PFSK-1 (cell line): ENCODE data around the gene GAL3ST3.

Source experiments
- FOXP2 ChIP-seq: optimal IDR thresholded peaks from 2 replicates; pipeline ENCODE3; 2011; ENCODE audit warnings: borderline replicate concordance, control low read depth, inconsistent platforms; ENCODE audit not compliant: insufficient read depth; ENCODE audit errors: extremely low read length, extremely low read depth
- POLR2AphosphoS5 ChIP-seq: IDR thresholded peaks from 2 replicates; pipeline ENCODE4 v1.6.1; 2012; ENCODE audit warnings: low read depth, mild to moderate bottlenecking, control low read depth, low read length, moderate library complexity
- REST ChIP-seq, 2 experiments: IDR thresholded peaks; 2 replicates each; pipeline versions ENCODE4 v1.6.1 to v1.8.0; 2011 to 2012; ENCODE audit warnings: low read depth in 2 of 2, low read length in 2 of 2, control low read depth in 1 of 2, inconsistent platforms in 1 of 2, mild to moderate bottlenecking in 1 of 2, moderate library complexity in 1 of 2; ENCODE audit not compliant: insufficient read depth in 1 of 2
- SIN3A ChIP-seq: IDR thresholded peaks from 2 replicates; pipeline ENCODE4 v1.6.1; 2012; ENCODE audit warnings: mild to moderate bottlenecking, low read length, moderate library complexity, borderline replicate concordance; ENCODE audit not compliant: insufficient read depth
- TAF1 ChIP-seq: IDR thresholded peaks from 2 replicates; pipeline ENCODE4 v1.6.1; 2012; ENCODE audit warnings: low read length, control low read depth, borderline replicate concordance; ENCODE audit not compliant: insufficient read depth

The GAL3ST3 gene

GRCh38 chr11:66045177-66045639 is 3.8 kb downstream of the GAL3ST3 start:
- TF ChIP-seq SIN3A (no peak), FOXP2 (no peak), TAF1 (no peak), POLR2AphosphoS5 (no peak)

- TF ChIP-seq REST (IDR thresholded peaks at IDR 0.05; ENCODE audit: insufficient read depth in 1 of 2, low read depth in 2 of 2, low read length in 2 of 2) (no peak), FOXP2 (no peak), TAF1 (no peak), POLR2AphosphoS5 (no peak), SIN3A (no peak)
Measured at GRCh38 chr11:66044757-66045156, 4.2 kb downstream of the GAL3ST3 start.

GRCh38 chr11:66042996-66043906 is 5.7 kb downstream of the GAL3ST3 start:
- TF ChIP-seq SIN3A (no peak), FOXP2 (no peak)

GRCh38 chr11:66042227-66042995 is 6.5 kb downstream of the GAL3ST3 start:
- TF ChIP-seq SIN3A, result no peak

- TF ChIP-seq POLR2AphosphoS5 (no peak), SIN3A (no peak), TAF1 (no peak), REST (IDR thresholded peaks at IDR 0.05; ENCODE audit: insufficient read depth in 1 of 2, low read depth in 2 of 2, low read length in 2 of 2) (no peak), FOXP2 (no peak)
Measured at GRCh38 chr11:66039765-66040164, 9.2 kb downstream of the GAL3ST3 start.

- TF ChIP-seq REST (IDR thresholded peaks at IDR 0.05; ENCODE audit: insufficient read depth in 1 of 2, low read depth in 2 of 2, low read length in 2 of 2) (no peak), TAF1 (no peak), FOXP2 (no peak), POLR2AphosphoS5 (no peak), SIN3A (no peak)
Measured at GRCh38 chr11:66037327-66037726, 11.6 kb downstream of the GAL3ST3 start.

GRCh38 chr11:66036334-66036710 is 12.6 kb downstream of the GAL3ST3 start:
- TF ChIP-seq POLR2AphosphoS5 (no peak), REST (IDR thresholded peaks at IDR 0.05; ENCODE audit: insufficient read depth in 1 of 2, low read depth in 2 of 2, low read length in 2 of 2) (no peak), TAF1 (no peak), SIN3A (no peak), FOXP2 (no peak)
